A673 (cell line): ENCODE results near the gene DHX57. TPM values are rescaled to one million over a fixed set of nuclear protein-coding genes. Genes with fewer than 3 reads are reported as not detected.
"Not testable (repeated sequence)": the region's sequence is repeated elsewhere in the genome, so short reads cannot be mapped to it uniquely, and the experiment has no call there.

Experiments used
- BruUV-seq: library from RNA; stranded (reverse); fragments of 400-500 nt; replicated peaks from 2 replicates; lab custom pipeline; 2021; lab: Mats Ljungman, UMichigan
- CTCF ChIA-PET: fragments of 300-600 bp; sonication (Branson Sonifier 250); formaldehyde crosslinking; loops from one replicate; lab custom pipeline; 2022; ENCODE audit warnings: antibody characterized with exemption; lab: Charles Lee
- POLR2A ChIA-PET: fragments of 300-600 bp; sonication (Branson Sonifier 250); formaldehyde crosslinking; loops from one replicate; lab custom pipeline; 2022; ENCODE audit warnings: antibody characterized with exemption; ENCODE audit not compliant: low non-redundant PET; lab: Charles Lee
- DNase-seq: peaks from one replicate; pipeline ENCODE4 v3.0.0-alpha.2; 2015; ENCODE audit warnings: low spot score
- H3K27ac ChIP-seq: fragments of 200-600 bp; sonication (generic); 2 replicates; pipeline ENCODE4 v1.5.1; 2016; ENCODE audit warnings: mixed run types, low read depth, mild to moderate bottlenecking, mixed read lengths, antibody characterized with exemption, low read length; ENCODE audit not compliant: poor library complexity, severe bottlenecking
- H3K27me3 ChIP-seq: fragments of 200-600 bp; sonication (generic); replicated peaks from 2 replicates; pipeline ENCODE4 v1.6.1; 2017; ENCODE audit warnings: mixed run types, low read depth, mild to moderate bottlenecking, mixed read lengths, antibody characterized with exemption, low read length; ENCODE audit not compliant: insufficient read depth, poor library complexity
- H3K36me3 ChIP-seq: fragments of 200-600 bp; sonication (generic); 2 replicates; pipeline ENCODE4 v1.6.1; 2016; ENCODE audit warnings: mixed run types, mild to moderate bottlenecking, mixed read lengths, antibody characterized with exemption, low read length; ENCODE audit not compliant: insufficient read depth, poor library complexity, severe bottlenecking
- H3K4me1 ChIP-seq: fragments of 200-600 bp; sonication (generic); 2 replicates; pipeline ENCODE4 v1.6.1; 2017; ENCODE audit warnings: mixed run types, mild to moderate bottlenecking, mixed read lengths, antibody characterized with exemption, low read length; ENCODE audit not compliant: insufficient read depth, poor library complexity, severe bottlenecking
- H3K4me3 ChIP-seq: fragments of 200-600 bp; sonication (generic); 2 replicates; pipeline ENCODE4 v1.5.1; 2016; ENCODE audit warnings: low read depth, mixed run types, mild to moderate bottlenecking, mixed read lengths, low read length; ENCODE audit not compliant: poor library complexity, severe bottlenecking
- H3K9me3 ChIP-seq: fragments of 200-600 bp; sonication (generic); 2 replicates; pipeline ENCODE4 v1.6.1; 2016; ENCODE audit warnings: mixed run types, low read depth, mild to moderate bottlenecking, mixed read lengths, antibody characterized with exemption, low read length; ENCODE audit not compliant: poor library complexity, severe bottlenecking
- CTCF ChIP-seq: fragments of 300-800, 200-600 bp; sonication (generic); conservative IDR thresholded peaks from 2 replicates; pipeline ENCODE4 v1.5.1; 2017; ENCODE audit warnings: low read depth, mild to moderate bottlenecking, antibody characterized with exemption, low read length, moderate library complexity, mixed read lengths
- EZH2 ChIP-seq: fragments of 200-600 bp; sonication (generic); IDR thresholded peaks from 2 replicates; pipeline ENCODE4 v1.6.1; 2017; ENCODE audit warnings: borderline replicate concordance, low read depth, mild to moderate bottlenecking, mixed read lengths, antibody characterized with exemption, low read length; ENCODE audit not compliant: poor library complexity, severe bottlenecking
- intact Hi-C: fragments of 100-400 bp; cut with micrococcal nuclease; formaldehyde crosslinking; loops from one replicate; pipeline ENCODE4 v1.10.0; 2022; ENCODE audit not compliant: unreplicated experiment
- total RNA-seq: library from RNA; stranded (reverse); gene quantifications from 2 replicates; pipeline ENCODE4 v1.2.3, GENCODE V29; 2021

The DHX57 gene
- total RNA-seq, 1 experiment from 2014 or later = 30.6 TPM

GRCh38 chr2:38765149-38765548 is 110.6 kb downstream of the DHX57 start:
- no peak overlapping the region for H3K4me3 ChIP-seq
- H3K27me3 ChIP-seq = no peaks in the 10 kb centered on the region
- H3K4me1 ChIP-seq = no peaks in the 10 kb centered on the region
- intact Hi-C loops = no loop called here
- DNase-seq = no peak
- ChIA-PET POLR2A (no interaction called here), CTCF (no interaction called here)
- H3K9me3 ChIP-seq = no peaks in the 10 kb centered on the region
- no peak overlapping the region for H3K27ac ChIP-seq
- no peak for TF ChIP-seq EZH2
- H3K36me3 ChIP-seq = no peaks in the 10 kb centered on the region
- no TSS peak for BruUV-seq

- intact Hi-C loops = no loop called here
- no peaks in the 10 kb centered on the region for H3K36me3 ChIP-seq
- H3K27me3 ChIP-seq = no peaks in the 10 kb centered on the region
- no peak overlapping the region for H3K27ac ChIP-seq
- ChIA-PET POLR2A (no interaction called here), CTCF (no interaction called here)
- DNase-seq = no peak
- H3K4me3 ChIP-seq = no peak overlapping the region
- no peaks in the 10 kb centered on the region for H3K4me1 ChIP-seq
- no TSS peak for BruUV-seq
- TF ChIP-seq CTCF = no peak
- no peak for TF ChIP-seq EZH2
- H3K9me3 ChIP-seq = no peaks in the 10 kb centered on the region
These were observed 112.0 kb downstream of the DHX57 start for GRCh38 chr2:38763728-38764127.

GRCh38 chr2:38763228-38763627 is 112.5 kb downstream of the DHX57 start:
- Histone ChIP-seq H3K27me3 (no peaks in the 10 kb centered on the region), H3K36me3 (no peaks in the 10 kb centered on the region), H3K9me3 (no peaks in the 10 kb centered on the region), H3K27ac (no peak overlapping the region), H3K4me3 (no peak overlapping the region), H3K4me1 (no peaks in the 10 kb centered on the region)
- TF ChIP-seq CTCF = no peak
- no peak for TF ChIP-seq EZH2
- DNase-seq = no peak
- ChIA-PET CTCF (no interaction called here), POLR2A (no interaction called here)
- BruUV-seq = no TSS peak
- intact Hi-C loops = no loop called here

DNA sequence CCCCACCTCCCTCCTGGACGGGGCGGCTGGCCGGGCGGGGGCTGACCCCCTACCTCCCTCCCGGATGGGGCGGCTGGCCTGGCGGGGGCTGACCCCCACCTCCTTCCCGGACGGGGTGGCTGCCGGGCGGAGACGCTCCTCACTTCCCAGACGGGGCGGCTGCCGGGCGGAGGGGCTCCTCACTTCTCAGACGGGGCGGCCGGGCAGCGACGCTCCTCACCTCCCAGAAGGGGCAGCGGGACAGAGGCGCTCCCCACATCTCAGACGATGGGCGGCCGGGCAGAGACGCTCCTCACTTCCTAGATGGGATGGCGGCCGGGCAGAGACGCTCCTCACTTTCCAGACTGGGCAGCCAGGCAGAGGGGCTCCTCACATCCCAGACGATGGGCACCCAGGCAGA is 119.8 kb downstream of the DHX57 start:
- peaks cover 19% of the 10 kb centered on the region for H3K4me1 ChIP-seq
- H3K4me3 ChIP-seq, CTCF ChIA-PET, H3K27ac ChIP-seq, H3K27me3 ChIP-seq, BruUV-seq, H3K9me3 ChIP-seq, POLR2A ChIA-PET, DNase-seq, intact Hi-C loops, H3K36me3 ChIP-seq: not testable (repeated sequence)
